ENCODE data around the gene PLAAT5. TPM values are rescaled to one million over a fixed set of nuclear protein-coding genes. Genes with fewer than 3 reads are reported as not detected.

Gene PLAAT5
- total RNA-seq, 1 experiment from 2014 or later: 2.3 TPM

- H3K4me3 Mint-ChIP-seq (ENCODE audit: unreplicated experiment): no peak overlapping the region
- no peaks in the 10 kb centered on the region for H3K27me3 Mint-ChIP-seq (ENCODE audit: insufficient read depth, unreplicated experiment)
- H3K4me1 Mint-ChIP-seq (ENCODE audit: low read depth, unreplicated experiment): peaks cover 18% of the 10 kb centered on the region
- H3K4me3 ChIP-seq (ENCODE audit: low read depth, low read length): no peak overlapping the region
- peaks cover 60% of the 10 kb centered on the region for H3K9me3 Mint-ChIP-seq (ENCODE audit: unreplicated experiment)
- H3K27me3 ChIP-seq (replicated peaks; ENCODE audit: control insufficient read depth, insufficient read depth, low read length): no peaks in the 10 kb centered on the region
- peaks cover 18% of the 10 kb centered on the region for H3K4me1 ChIP-seq
- no TSS peak for BruUV-seq (replicated peaks)
- POLR2A ChIA-PET: no interaction called here
- TF ChIP-seq, protein P1, sequence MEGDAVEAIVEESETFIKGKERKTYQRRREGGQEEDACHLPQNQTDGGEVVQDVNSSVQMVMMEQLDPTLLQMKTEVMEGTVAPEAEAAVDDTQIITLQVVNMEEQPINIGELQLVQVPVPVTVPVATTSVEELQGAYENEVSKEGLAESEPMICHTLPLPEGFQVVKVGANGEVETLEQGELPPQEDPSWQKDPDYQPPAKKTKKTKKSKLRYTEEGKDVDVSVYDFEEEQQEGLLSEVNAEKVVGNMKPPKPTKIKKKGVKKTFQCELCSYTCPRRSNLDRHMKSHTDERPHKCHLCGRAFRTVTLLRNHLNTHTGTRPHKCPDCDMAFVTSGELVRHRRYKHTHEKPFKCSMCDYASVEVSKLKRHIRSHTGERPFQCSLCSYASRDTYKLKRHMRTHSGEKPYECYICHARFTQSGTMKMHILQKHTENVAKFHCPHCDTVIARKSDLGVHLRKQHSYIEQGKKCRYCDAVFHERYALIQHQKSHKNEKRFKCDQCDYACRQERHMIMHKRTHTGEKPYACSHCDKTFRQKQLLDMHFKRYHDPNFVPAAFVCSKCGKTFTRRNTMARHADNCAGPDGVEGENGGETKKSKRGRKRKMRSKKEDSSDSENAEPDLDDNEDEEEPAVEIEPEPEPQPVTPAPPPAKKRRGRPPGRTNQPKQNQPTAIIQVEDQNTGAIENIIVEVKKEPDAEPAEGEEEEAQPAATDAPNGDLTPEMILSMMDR (IDR thresholded peaks at IDR 0.05; ENCODE audit: insufficient read depth in 1 of 2, low read depth in 1 of 2, low read length in 1 of 2, severe bottlenecking in 1 of 2, unreplicated experiment in 1 of 2): no peak
- intact Hi-C loops (cut with micrococcal nuclease; ENCODE audit: unreplicated experiment): loop anchor here (5.0 kb wide), 1 partner anchor 37 kb away; no protein-coding TSS in a partner anchor
- H3K36me3 ChIP-seq (ENCODE audit: control insufficient read depth, insufficient read depth, low read length): no peaks in the 10 kb centered on the region; the same call in 1 of the 2 replicates
- no peak for DNase-seq
- H3K36me3 Mint-ChIP-seq (ENCODE audit: insufficient read depth, unreplicated experiment): peaks cover 7% of the 10 kb centered on the region
- no peak overlapping the region for H3K27ac Mint-ChIP-seq (ENCODE audit: unreplicated experiment)
- H3K9me3 ChIP-seq: peaks cover 26% of the 10 kb centered on the region
- CTCF ChIA-PET: no interaction called here
Observed at GRCh38 chr11:63494975-63495374, 4.0 kb upstream of the PLAAT5 start.

GRCh38 chr11:63493127-63493526 lies 2.2 kb upstream of the PLAAT5 start:
- no peak for DNase-seq
- H3K9me3 ChIP-seq: peaks cover 20% of the 10 kb centered on the region
- peaks cover 7% of the 10 kb centered on the region for H3K36me3 Mint-ChIP-seq (ENCODE audit: insufficient read depth, unreplicated experiment)
- peaks cover 41% of the 10 kb centered on the region for H3K9me3 Mint-ChIP-seq (ENCODE audit: unreplicated experiment)
- no peak overlapping the region for H3K27ac Mint-ChIP-seq (ENCODE audit: unreplicated experiment)
- H3K4me3 ChIP-seq (ENCODE audit: low read depth, low read length): no peak overlapping the region
- no TSS peak for BruUV-seq (replicated peaks)
- H3K4me1 Mint-ChIP-seq (ENCODE audit: low read depth, unreplicated experiment): peaks cover 18% of the 10 kb centered on the region
- POLR2A ChIA-PET: no interaction called here
- intact Hi-C loops (cut with micrococcal nuclease; ENCODE audit: unreplicated experiment): loop anchor here (5.0 kb wide), 1 partner anchor 39 kb away; no protein-coding TSS in a partner anchor
- peaks cover 18% of the 10 kb centered on the region for H3K4me1 ChIP-seq
- CTCF ChIA-PET: no interaction called here
- H3K4me3 Mint-ChIP-seq (ENCODE audit: unreplicated experiment): no peak overlapping the region
- TF ChIP-seq, protein P1 (IDR thresholded peaks at IDR 0.05; ENCODE audit: insufficient read depth in 1 of 2, low read depth in 1 of 2, low read length in 1 of 2, severe bottlenecking in 1 of 2, unreplicated experiment in 1 of 2): no peak
- H3K36me3 ChIP-seq (ENCODE audit: control insufficient read depth, insufficient read depth, low read length): peaks cover 1% of the 10 kb centered on the region; the same call in 1 of the 2 replicates
- no peaks in the 10 kb centered on the region for H3K27me3 ChIP-seq (replicated peaks; ENCODE audit: control insufficient read depth, insufficient read depth, low read length)
- H3K27me3 Mint-ChIP-seq (ENCODE audit: insufficient read depth, unreplicated experiment): no peaks in the 10 kb centered on the region

DNA sequence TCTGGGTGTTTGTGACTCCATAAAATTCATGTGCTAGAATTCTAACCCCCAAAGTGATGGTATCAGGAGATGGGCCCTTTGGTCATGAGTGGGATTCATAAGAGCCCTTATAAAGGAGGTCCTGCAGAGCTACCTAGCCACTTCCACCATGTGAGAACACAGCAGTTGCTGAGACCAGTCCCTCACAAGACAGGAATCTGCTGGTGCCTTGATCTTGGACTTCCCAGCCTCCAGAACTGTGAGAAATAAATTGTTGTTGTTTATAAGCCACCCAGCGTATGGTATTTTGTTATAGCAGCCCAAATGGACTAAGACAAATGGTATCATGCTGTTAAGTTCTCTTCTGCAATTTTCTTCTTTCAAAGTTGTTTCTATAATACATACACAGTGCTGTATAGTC lies 1.5 kb upstream of the PLAAT5 start:
- Mint-ChIP-seq H3K27ac (ENCODE audit: unreplicated experiment) (peak overlapping the region; percentile 89), H3K36me3 (ENCODE audit: insufficient read depth, unreplicated experiment) (peaks cover 7% of the 10 kb centered on the region), H3K27me3 (ENCODE audit: insufficient read depth, unreplicated experiment) (no peaks in the 10 kb centered on the region), H3K4me3 (ENCODE audit: unreplicated experiment) (peak overlapping the region; percentile 78), H3K9me3 (ENCODE audit: unreplicated experiment) (peaks cover 35% of the 10 kb centered on the region), H3K4me1 (ENCODE audit: low read depth, unreplicated experiment) (peaks cover 18% of the 10 kb centered on the region)
- H3K36me3 ChIP-seq (ENCODE audit: control insufficient read depth, insufficient read depth, low read length): peaks cover 1% of the 10 kb centered on the region; the same call in 1 of the 2 replicates
- peaks cover 18% of the 10 kb centered on the region for H3K4me1 ChIP-seq
- intact Hi-C loops (cut with micrococcal nuclease; ENCODE audit: unreplicated experiment): loop anchor here (5.0 kb wide), 1 partner anchor 40 kb away; no protein-coding TSS in a partner anchor
- DNase-seq: no peak
- no TSS peak for BruUV-seq (replicated peaks)
- TF ChIP-seq, protein P1 (IDR thresholded peaks at IDR 0.05; ENCODE audit: insufficient read depth in 1 of 2, low read depth in 1 of 2, low read length in 1 of 2, severe bottlenecking in 1 of 2, unreplicated experiment in 1 of 2): no peak
- no peak overlapping the region for H3K4me3 ChIP-seq (ENCODE audit: low read depth, low read length)
- peaks cover 20% of the 10 kb centered on the region for H3K9me3 ChIP-seq
- ChIA-PET POLR2A (no interaction called here), CTCF (no interaction called here)
- H3K27me3 ChIP-seq (replicated peaks; ENCODE audit: control insufficient read depth, insufficient read depth, low read length): no peaks in the 10 kb centered on the region
